HepG2 (cell line): ENCODE data around the gene CDKN3. TPM values are rescaled to one million over a fixed set of nuclear protein-coding genes. Genes with fewer than 3 reads are reported as not detected.

Experiments
- ARID5B ChIP-seq: IDR thresholded peaks from 2 replicates; pipeline ENCODE4 v1.4.0; 2020; ENCODE audit warnings: mild to moderate bottlenecking, missing genetic modification reagents
- CBX5 ChIP-seq: sonication (generic); formaldehyde crosslinking; IDR thresholded peaks from 2 replicates; pipeline ENCODE4 v1.4.0; 2020; ENCODE audit warnings: missing genetic modification reagents, borderline replicate concordance
- ESRRA ChIP-seq: sonication (generic); formaldehyde crosslinking; IDR thresholded peaks from 2 replicates; pipeline ENCODE4 v1.5.1; 2020; ENCODE audit warnings: mild to moderate bottlenecking, low read depth, missing genetic modification reagents
- GMEB2 ChIP-seq: IDR thresholded peaks from 2 replicates; pipeline ENCODE4 v1.6.1; 2016; ENCODE audit warnings: missing biosample characterization, missing genetic modification reagents, low read depth
- TFDP1 ChIP-seq: IDR thresholded peaks from 2 replicates; pipeline ENCODE4 v1.6.1; 2016; ENCODE audit warnings: missing compliant biosample characterization, missing genetic modification reagents, borderline replicate concordance
- ZBTB40 ChIP-seq, 2 experiments: fragments of 450-650 bp in 1 of 2; sonication (generic) in 1 of 2; formaldehyde crosslinking in 1 of 2; IDR thresholded peaks; 2 replicates each; pipeline versions ENCODE4 v1.6.1 to v1.8.0; 2016 to 2022; ENCODE audit warnings: antibody characterized with exemption in 1 of 2, mild to moderate bottlenecking in 1 of 2, missing genetic modification reagents in 1 of 2
- ZFP62 ChIP-seq: sonication (generic); formaldehyde crosslinking; IDR thresholded peaks from 2 replicates; pipeline ENCODE4 v1.4.0; 2020; ENCODE audit warnings: missing genetic modification reagents
- ZNF317 ChIP-seq: sonication (generic); formaldehyde crosslinking; IDR thresholded peaks from 2 replicates; pipeline ENCODE4 v1.5.0; 2020; ENCODE audit warnings: mild to moderate bottlenecking, missing genetic modification reagents
- ZNF672 ChIP-seq: sonication (generic); formaldehyde crosslinking; IDR thresholded peaks from 2 replicates; pipeline ENCODE4 v1.8.1; 2022; ENCODE audit warnings: missing genetic modification reagents
- ZNF704 ChIP-seq: sonication (generic); formaldehyde crosslinking; IDR thresholded peaks from 2 replicates; pipeline ENCODE4 v1.8.1; 2023; ENCODE audit warnings: mild to moderate bottlenecking, inconsistent platforms, moderate library complexity, missing genetic modification reagents, borderline replicate concordance
- ZNF772 ChIP-seq: sonication (generic); formaldehyde crosslinking; IDR thresholded peaks from 2 replicates; pipeline ENCODE4 v1.5.0; 2020; ENCODE audit warnings: mild to moderate bottlenecking, missing genetic modification reagents
- ZSCAN31 ChIP-seq: sonication (generic); formaldehyde crosslinking; IDR thresholded peaks from 2 replicates; pipeline ENCODE4 v1.5.0; 2020; ENCODE audit warnings: low read depth, mild to moderate bottlenecking, missing genetic modification reagents
- polyA plus RNA-seq, 8 experiments: library from polyadenylated mRNA; depleted of rRNA in 3 of 8; stranded (reverse) in 7 of 8; unstranded in 1 of 8; fragments of >200 nt; fragmentation: Illumina TruSeq in 4 of 8; extraction: Trizol in 4 of 8; gene quantifications; 2 replicates each; pipeline versions ENCODE4 v1.2.1 to v1.2.3, GENCODE V29; 2011 to 2016; ENCODE audit warnings: low read depth in 4 of 8, missing spikeins in 1 of 8, mixed read lengths in 1 of 8; ENCODE audit not compliant: insufficient read depth in 1 of 8
- total RNA-seq, 5 experiments: library from RNA; depleted of rRNA; stranded (reverse); fragments of >200 nt; fragmentation: Illumina TruSeq; extraction: Trizol; gene quantifications; 2 replicates each; pipeline ENCODE4 v1.2.3, GENCODE V29; 2016; ENCODE audit warnings: low read depth in 1 of 5

Gene CDKN3
- total and polyA plus RNA-seq, 2 of the 13 experiments (the other 11 are each of a cell fraction or from before 2014, with no cell fraction given), result 63.0 to 88.9 TPM

- TF ChIP-seq ZBTB40 (IDR thresholded peaks at IDR 0.05), result no peak
- TF ChIP-seq ZBTB40 (CRISPR knock-in tag; IDR thresholded peaks at IDR 0.05), result peak; percentile 43; the same call in 1 of the 2 replicates
- TF ChIP-seq ESRRA (CRISPR knock-in tag), result no peak; the same call in 1 of the 2 replicates
- no peak for TF ChIP-seq ZNF704
- peak; percentile 69; the same call in 1 of the 2 replicates for TF ChIP-seq ZNF317 (CRISPR knock-in tag)
- peak; percentile 18; the same call in 1 of the 2 replicates for TF ChIP-seq TFDP1 (CRISPR knock-in tag)
- no peak for TF ChIP-seq GMEB2 (CRISPR knock-in tag)
- TF ChIP-seq ZNF672 (CRISPR knock-in tag), result no peak
- peak; percentile 99 for TF ChIP-seq ARID5B (CRISPR knock-in tag)
- TF ChIP-seq ZSCAN31 (CRISPR knock-in tag), result 0 out of 2 replicates have a peak, but pooled peaks have one; percentile 34
- TF ChIP-seq CBX5 (CRISPR knock-in tag), result peak; percentile 83
- no peak; the same call in 1 of the 2 replicates for TF ChIP-seq ZNF772 (CRISPR knock-in tag)
- TF ChIP-seq ZFP62, result no peak
These were observed 42.7 kb upstream of the CDKN3 start (continued) for GRCh38 chr14:54354096-54354495.
